GM19023 (cell line): ENCODE data around the gene BTBD9.

Source experiments
- ATAC-seq: cut with Tn5 transposase; IDR thresholded peaks from one replicate; pipeline ENCODE4 v1.9.1; 2021; ENCODE audit warnings: mild to moderate bottlenecking, moderate library complexity; ENCODE audit not compliant: unreplicated experiment

BTBD9 gene

GRCh38 chr6:38169221-38169976 is 470.3 kb downstream of the BTBD9 start:
- no peak for ATAC-seq

DNA sequence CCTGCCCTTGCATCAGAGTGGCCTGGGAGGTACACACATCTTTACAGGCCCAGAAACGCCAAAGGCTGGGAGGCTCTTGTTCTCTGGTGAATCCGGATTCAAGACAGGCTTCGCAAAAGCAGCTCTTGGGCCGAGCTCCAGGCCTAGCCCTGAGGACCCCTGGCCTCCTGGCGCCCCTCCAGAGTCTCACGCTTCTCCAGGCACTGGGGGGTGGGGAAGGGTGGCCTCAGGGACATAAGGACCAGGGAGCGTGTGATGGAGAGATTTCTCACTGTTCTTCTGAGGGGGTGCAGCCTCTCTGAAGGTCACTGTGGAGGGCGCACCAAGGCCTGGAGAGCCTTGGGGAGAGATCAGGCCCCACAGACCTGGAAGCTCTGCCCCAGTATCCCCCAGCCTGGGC is 471.0 kb downstream of the BTBD9 start:
- no peak for ATAC-seq

DNA sequence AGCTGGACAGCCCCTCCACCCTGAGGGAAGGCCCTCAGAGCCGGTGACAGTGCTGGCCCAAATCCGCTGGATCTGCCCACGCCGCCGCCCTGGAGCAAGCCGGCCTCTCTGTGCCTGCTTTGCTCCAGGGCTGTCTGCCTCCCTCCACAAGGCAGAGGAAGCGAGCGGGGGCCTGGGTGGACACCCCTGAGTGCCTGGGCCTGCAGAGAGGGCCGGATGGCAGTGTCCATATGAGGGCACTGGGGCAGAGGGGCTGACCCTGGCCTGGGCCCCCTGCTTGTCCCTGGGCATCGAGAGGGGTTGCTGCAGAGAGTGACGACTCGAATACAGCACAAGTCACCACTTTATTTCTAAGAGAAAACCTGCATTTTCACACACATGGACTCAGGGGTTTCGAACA is 471.6 kb downstream of the BTBD9 start:
- no peak for ATAC-seq

DNA sequence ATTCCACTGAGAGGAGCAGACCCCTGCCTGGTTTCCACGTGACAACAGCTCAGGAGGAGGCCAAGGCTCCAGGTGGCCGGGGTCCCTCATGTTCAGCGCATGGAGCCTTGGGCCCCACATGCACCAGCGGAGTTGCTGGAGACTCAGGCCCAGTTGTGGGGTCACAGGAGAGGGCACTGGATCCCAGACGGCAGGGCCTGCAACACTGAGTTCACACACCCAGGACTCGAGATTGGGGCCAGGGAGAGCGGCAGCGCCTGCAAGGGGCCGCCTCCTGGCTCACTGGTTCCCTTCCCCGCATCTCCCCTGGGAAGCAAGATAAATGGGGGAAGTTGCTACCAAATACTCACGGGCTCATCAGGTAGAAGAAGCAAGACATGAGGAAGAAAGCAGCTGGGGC is 472.1 kb downstream of the BTBD9 start:
- no peak for ATAC-seq

DNA sequence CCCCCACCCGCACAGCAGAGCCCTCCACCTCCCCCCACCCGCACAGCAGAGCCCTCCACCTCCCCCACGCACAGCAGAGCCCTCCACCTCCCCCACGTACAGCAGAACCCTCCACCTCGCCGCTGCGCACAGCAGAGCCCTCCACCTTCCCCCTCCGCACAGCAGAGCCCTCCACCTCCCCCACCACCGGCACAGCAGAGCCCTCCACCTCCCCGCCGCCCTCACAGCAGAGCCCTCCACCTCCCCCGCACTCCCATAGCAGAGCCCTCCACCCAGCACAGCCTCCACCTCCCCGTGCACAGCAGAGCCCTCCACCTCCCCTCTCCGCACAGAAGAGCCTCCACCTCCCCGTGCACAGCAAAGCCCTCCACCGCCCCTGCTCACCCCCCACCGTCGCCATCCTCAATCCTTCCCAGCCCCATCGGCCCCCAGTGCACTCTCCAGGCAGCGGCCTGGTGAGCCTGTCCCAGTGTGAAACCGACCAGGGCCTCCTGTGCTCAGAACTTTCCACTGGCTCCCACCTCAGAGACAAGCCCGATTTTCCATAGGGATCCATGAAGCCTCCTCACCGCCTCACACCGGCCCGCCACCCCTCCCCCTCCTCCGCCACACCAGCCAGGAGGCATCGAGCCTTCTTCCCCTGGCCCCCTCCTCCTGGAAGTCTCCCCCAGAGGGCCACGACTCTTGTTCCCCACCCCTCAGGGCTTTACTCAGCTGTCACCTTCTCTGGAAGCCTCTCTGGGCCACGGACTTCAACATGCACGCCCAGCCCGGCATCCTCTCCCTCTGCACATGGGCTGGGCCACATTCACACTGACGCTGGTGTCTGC is 473.1 kb downstream of the BTBD9 start:
- no peak for ATAC-seq

DNA sequence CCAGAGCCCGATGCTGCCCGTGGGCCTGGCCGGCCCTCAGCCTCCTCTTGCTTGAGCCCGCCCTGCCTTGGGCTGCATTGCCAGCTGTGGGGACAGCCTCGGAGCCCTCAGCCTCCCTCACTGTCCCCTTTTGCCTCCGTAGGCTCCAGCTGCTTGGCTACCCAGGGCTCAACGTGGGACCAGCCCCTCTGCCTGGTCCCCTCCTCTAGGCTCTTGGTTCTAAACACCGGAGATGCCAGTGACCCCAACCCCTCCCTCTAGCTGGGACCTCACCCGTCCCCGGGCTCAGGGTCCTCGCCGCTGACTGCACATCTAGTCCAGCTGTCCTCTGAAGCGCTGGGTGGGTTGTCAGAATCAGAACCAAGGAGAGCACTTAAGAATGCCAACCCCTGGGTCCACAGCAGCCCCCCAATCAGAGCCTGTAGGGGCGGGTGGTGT is 475.0 kb downstream of the BTBD9 start:
- no peak for ATAC-seq

GRCh38 chr6:38164131-38164481 is 475.6 kb downstream of the BTBD9 start:
- ATAC-seq: no peak

DNA sequence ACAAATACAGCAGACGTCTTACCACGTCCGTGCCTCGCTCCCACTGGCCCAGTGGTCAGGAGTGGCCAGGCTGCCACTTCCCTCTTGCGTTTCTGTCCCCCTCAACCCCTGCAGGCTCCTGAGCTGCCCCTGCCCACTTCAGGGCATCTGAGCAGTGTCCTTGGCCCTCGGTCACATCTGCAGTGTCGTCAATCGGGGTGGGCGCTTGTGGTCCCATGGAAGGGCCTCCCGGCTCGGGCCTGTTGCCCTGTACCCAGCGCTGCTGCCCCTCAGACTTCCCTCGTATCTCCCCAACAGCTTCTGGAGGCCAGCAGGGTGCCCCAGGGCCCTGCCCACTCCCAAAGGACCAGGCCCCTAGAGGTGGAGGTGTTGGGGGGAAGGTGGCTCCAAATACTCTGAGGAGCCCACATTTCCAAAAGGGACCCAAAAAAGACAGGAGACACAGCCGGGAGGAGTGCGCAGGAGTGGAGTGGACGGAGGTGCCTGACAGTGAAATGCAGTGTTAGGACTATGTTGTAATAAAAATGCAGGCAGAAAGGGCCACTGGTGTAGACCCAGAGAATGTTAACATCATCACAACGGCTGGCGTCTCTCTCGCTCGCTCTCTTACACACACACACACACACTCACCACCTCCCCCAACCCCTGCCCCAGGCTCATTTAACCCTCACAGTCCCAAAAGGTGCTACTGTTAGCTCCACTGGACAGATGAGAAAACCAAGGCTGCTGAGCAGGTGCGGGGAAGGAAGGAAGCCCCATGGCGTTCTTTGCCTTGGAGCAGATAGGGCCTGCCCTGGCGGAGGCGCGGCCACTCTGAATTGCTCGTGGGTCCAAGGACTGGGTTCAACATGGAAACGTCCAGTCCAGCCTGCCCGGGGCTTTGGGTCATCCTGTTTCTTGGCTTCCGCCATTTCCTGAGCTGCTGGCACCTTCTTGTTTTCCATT is 476.3 kb downstream of the BTBD9 start:
- ATAC-seq: no peak

GRCh38 chr6:38162493-38163185 is 477.1 kb downstream of the BTBD9 start:
- ATAC-seq: no peak

DNA sequence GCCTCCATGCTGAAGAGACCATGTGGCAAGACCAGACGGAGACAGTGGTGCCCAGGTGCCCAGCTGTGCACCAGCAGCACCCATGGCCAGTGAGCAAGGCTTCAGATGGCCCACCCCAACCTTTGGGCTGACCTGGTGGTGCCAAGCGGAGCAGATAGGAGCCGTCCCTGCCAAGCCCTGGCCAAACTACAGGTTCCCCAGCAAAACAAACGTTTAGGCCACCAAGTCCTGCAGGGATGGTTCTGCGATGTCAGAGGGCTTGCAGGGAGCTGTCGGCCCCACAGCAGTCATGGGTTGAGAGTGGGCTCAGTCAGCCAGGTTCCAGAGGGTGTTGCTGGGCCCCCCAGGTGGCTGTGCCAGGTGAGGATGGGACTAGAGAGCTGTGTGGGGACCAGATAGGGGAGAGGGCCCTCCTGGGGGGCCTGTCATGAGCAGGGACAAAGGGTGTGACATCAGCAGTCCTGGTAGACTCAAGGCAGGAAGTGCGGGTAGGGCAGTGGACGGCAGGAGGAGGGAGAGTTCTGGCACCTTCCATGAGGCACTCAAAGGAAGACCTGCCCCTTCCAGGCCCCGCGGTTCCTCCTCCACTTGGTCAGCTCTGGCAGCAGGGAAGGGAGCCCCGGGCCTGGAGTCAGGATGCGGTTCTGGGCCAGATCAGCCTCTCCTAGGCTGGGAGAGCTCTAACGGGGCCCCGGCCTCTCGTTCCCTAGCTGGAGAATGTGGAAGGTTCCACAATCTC is 477.8 kb downstream of the BTBD9 start:
- no peak for ATAC-seq

DNA sequence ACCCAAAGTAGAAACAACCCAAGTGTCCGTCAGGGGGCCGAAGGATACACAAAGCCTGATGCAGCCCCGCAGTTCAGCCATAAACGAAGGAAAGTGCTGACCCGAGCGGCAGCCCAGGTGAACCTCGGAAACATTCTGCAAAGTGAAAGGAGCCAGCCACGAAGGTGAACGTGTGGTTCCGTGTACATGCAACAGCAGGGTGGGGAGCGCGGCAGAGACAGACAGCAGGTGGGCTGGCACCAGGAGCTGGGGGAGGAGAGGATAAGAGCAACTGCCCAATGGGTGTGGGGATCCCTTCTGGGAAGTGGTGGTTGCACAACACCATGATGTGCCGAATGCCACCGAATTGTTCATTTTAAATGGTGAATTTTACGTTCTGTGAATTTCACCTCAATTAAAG is 478.4 kb downstream of the BTBD9 start:
- ATAC-seq: no peak

GRCh38 chr6:38160831-38161230 is 478.9 kb downstream of the BTBD9 start:
- ATAC-seq: no peak

DNA sequence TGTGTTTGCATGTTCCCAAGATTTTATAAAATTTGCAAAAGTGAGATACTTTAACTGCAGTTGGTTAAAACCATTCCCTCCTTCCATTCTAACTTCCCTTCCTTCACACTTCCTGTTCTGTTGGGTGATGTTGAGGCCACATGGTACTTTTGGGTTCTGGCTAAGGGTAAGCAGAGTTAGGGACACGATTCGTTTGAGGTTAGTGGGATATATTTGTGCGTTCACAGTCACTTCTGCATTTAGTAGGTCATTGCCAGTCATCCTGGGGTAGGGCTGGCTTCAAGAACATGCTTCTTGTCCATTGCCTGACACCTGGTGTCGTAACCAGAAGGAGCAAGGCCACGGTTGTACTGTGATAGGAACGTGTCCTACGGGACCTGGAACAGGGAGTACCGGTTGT is 480.1 kb downstream of the BTBD9 start:
- no peak for ATAC-seq

DNA sequence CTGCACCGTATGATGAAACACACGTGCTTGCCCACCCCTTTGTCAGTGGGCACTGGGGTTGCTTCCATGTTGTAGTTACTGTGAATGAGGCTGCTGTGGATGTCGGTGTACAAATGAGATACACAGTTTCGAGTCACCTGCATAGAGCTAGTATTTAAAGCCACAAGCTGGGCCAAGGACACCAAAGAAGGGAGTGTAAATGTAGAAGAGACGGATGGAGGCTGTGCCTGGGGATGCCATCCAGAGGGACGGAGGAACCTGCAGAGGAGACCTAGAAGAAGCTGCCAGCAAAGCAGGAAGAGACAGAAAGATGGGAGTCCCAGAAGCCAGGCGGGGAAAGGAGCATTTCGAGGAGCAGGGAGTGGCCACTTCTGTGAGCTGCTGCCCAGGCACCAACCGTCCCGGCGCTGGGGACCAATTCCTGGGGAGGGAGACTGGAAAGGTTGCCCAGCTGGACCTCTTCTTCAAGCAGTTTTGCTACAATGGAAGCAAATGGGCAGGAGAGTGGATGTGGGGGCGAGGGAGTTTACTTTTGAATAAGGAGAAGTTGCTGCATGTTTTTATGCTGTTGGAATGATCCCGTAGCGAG is 480.9 kb downstream of the BTBD9 start:
- no peak for ATAC-seq

DNA sequence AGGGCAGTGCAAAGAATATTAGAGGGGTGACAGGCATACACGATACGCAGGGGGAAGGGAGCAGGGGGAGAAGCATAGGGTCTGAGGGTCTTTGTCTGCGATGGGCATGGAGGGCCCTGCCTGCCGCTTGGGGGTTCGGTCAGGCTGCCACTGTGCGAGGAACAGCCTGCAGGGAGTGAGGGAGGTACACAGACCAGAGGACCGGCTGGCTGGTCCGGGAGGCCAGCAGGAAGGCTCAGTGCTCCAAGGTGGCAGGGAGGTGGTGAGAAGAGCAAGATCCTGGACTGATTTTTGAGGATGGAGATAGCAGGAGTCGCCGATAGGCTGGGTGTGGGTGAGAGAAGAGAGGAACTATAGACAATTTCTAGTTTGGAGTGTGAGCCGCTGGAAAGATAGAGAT is 481.8 kb downstream of the BTBD9 start:
- ATAC-seq: no peak

DNA sequence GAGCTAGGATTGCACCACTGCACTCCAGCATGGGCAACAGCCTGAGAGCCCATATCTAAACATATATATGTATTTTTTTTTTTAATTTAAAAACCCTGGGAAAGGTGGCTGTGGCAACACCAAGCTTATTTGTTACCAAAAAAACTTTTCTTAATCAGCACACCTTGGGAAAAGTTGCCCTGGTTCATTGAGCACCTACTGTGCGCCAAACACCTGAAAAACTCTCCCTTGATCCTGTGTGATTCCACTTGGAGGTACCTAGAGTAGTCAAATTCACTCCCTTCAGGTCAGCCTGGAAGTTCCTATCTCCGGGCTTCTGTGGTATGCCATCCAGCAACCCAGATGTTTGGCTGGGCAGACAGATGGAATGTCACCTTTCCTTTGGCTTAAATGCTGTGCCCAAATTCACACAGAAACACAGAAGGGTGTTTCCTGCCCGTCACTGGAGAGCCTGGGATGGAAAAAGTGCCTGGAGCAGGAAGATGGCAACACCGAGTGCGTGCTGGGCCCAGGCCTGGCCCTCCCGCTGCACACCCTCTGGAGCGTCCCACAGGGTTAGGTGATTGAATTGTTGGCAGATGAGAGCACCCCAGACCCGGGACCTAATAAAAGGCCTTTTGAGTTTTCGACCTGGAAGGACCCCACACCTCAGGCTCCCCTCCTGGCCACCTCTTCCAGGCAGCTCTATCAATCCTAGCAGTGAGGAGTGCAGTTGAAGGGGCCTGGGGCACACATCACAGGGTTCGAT is 482.7 kb downstream of the BTBD9 start:
- no peak for ATAC-seq

- ATAC-seq: no peak
These were observed 484.0 kb downstream of the BTBD9 start for GRCh38 chr6:38155621-38156204.

DNA sequence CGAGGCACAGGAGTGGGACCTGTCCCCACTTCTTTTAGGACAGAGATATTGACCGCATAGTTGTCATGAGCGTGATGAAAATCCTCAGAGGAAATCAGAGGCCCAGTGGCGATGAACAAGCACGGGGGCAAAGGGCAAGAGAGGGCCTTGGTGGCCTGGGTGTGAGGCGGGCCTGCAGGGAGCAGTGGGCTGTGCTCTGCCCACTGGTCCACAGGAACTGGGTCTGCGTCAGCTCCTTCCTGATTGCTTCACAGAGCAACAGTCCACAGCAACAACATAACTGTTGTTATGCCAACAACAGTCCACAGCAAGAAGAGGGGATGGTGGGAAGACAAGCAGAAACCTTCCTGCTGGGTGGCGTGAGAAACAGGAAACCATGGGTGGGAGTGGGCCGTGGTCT is 484.6 kb downstream of the BTBD9 start:
- no peak for ATAC-seq

DNA sequence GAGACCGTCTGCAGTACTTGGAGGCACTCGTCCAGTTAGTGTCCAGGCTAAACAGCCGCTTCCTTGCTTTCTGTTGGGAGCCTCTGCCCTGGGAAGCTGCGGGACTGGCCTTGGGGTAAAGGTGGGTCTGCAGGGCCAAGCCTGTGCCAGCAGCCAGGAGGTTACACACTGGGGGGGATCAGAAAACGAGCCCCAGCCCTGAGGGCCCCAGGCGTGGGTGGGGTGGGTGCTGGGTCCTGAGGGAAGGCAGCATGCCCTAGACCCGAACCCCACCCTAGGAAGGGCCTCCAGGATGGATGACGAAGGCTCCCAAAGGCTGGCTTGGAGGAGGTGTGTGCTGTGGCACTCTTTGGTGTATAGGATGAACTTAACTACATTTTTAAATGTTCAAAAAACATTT is 485.0 kb downstream of the BTBD9 start:
- ATAC-seq: no peak
